Measurements from ENCODE around the gene CKLF.
"Not testable (repeated sequence)": the region's sequence is repeated elsewhere in the genome, so short reads cannot be mapped to it uniquely, and the experiment has no call there.

Gene CKLF

GRCh38 chr16:66596986-66597848, 44.8 kb downstream of the CKLF start:
- DNase-seq (ENCODE audit: low spot score): no peak

- no peak for DNase-seq (ENCODE audit: low spot score)
Measured at GRCh38 chr16:66598111-66598510, 45.7 kb downstream of the CKLF start.

- DNase-seq (ENCODE audit: low spot score): no peak
Measured at GRCh38 chr16:66599726-66600125, 47.4 kb downstream of the CKLF start.

- no peak for DNase-seq (ENCODE audit: low spot score)
Measured at GRCh38 chr16:66600477-66600876, 48.1 kb downstream of the CKLF start.

- no peak for DNase-seq (ENCODE audit: low spot score)
Measured at GRCh38 chr16:66601471-66601870, 49.1 kb downstream of the CKLF start.

- DNase-seq (ENCODE audit: low spot score): no peak
Measured at GRCh38 chr16:66603537-66604375, 51.4 kb downstream of the CKLF start.

- no peak for DNase-seq (ENCODE audit: low spot score)
Measured at GRCh38 chr16:66604376-66605176, 52.2 kb downstream of the CKLF start, which contains the start of gene CMTM3. CMTM3 (plus strand) TSS chr16:66604704; CDS start chr16:66604806, 102 bp downstream.

GRCh38 chr16:66605177-66605978, 53.0 kb downstream of the CKLF start:
- no peak for DNase-seq (ENCODE audit: low spot score)

GRCh38 chr16:66605979-66606751, 53.8 kb downstream of the CKLF start:
- DNase-seq (ENCODE audit: low spot score): no peak

- peak; percentile 67 for DNase-seq (ENCODE audit: low spot score)
Measured at GRCh38 chr16:66608241-66609138, 56.1 kb downstream of the CKLF start.

- no peak for DNase-seq (ENCODE audit: low spot score)
Measured at GRCh38 chr16:66609139-66609510, 56.7 kb downstream of the CKLF start.

GRCh38 chr16:66610111-66610820, 57.9 kb downstream of the CKLF start:
- no peak for DNase-seq (ENCODE audit: low spot score)

GRCh38 chr16:66611911-66612310, 59.5 kb downstream of the CKLF start:
- DNase-seq (ENCODE audit: low spot score): not testable (repeated sequence)

GRCh38 chr16:66612422-66612821, 60.0 kb downstream of the CKLF start:
- DNase-seq (ENCODE audit: low spot score): no peak

- DNase-seq (ENCODE audit: low spot score): no peak
Measured at GRCh38 chr16:66614161-66614802, 61.9 kb downstream of the CKLF start.
